Activated T-cell treated with anti-CD3 and anti-CD28 coated beads for 1 hour (primary cell): ENCODE data around the gene EAPP.
"Not testable (repeated sequence)": the region's sequence is repeated elsewhere in the genome, so short reads cannot be mapped to it uniquely, and the experiment has no call there.

Source experiments
- DNase-seq: peaks from one replicate; pipeline ENCODE4 v3.0.0-alpha.2; 2020; ENCODE audit warnings: low read depth

EAPP gene, protein sequence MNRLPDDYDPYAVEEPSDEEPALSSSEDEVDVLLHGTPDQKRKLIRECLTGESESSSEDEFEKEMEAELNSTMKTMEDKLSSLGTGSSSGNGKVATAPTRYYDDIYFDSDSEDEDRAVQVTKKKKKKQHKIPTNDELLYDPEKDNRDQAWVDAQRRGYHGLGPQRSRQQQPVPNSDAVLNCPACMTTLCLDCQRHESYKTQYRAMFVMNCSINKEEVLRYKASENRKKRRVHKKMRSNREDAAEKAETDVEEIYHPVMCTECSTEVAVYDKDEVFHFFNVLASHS

DNA sequence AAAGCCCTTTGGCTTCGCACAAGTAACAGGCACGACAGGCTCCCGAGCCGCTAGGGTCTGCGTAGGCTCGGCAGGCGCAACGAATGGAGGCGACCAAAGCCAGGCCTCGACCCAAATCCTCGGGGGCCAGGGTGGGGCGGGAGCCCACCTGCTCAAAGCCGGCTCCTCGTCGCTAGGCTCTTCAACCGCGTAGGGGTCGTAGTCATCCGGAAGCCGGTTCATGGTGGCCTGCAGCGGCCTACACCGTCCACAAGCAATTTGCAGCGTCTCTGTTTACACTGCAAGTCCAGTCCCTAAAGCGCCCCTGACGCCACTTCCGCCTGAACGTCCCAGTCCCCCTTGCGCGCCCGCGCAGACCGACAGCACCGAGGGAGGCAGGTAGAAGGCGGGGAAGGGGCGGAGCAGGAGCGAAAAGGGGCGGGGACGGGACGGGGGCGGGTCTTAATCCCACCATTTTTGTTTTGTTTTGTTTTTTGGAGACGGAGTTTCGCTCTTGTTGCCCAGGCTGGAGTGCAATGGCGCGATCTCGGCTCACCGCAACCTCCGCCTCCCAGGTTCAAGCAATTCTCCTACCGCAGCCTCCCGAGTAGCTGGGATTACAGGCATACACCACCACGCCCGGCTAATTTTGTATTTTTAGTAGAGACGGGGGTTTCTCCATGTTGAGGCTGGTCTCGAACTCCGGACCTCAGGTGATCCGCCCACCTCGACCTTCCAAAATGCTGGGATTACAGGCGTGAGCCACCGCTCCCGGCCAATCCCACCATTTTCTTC lies at the start of gene EAPP:
Gene EAPP (minus strand): TSS at position 295 of the 774 bp plus-strand sequence. CDS start 73 bp downstream, at position 222.
- DNase-seq = peak; percentile 93

DNA sequence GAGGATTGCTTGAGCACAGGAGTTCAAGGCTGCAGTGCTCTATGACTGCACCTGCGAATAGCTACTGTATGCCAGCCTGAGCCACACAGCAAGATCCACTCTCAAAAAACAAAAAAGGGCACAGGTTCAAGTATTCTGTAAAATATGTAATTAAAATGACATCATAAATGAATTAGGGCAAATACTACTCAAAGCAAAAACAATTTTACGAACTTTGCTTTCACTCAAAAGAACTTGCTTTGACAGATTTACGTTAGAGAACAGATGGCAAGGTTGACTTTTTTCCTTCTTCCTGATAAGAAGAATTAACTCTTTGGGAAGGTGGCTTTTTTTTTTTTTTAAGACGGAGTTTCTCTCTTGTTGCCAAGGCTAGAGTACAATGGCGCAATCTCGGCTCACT lies 44.0 kb upstream of the EAPP start:
- DNase-seq = no peak

DNA sequence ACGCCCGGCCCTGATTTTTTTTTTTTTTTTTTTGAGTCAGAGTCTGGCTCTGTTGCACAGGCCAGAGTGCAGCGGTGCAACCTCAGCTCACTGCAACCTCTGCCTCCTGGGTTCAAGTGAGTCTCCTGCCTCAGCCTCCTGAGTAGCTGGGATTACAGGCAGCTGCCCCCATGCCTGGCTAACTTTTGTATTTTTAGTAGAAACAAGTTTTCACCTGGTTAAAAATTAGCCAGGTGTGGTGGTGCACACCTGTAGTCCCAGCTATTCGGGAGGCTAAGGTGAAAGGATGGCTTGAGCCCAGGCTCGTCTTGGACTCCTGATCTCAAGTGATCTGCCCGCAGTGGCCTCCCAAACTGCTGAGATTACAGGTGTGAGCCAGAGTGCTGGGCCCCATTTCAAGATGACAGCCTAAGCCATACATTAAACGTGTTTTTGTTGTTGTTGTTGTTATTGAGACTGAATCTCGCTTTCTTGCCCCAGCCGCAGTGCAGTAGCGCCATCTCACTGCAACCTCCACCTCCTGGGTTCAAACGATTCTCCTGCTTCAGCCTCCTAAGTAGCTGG lies 42.7 kb upstream of the EAPP start:
- DNase-seq = no peak

DNA sequence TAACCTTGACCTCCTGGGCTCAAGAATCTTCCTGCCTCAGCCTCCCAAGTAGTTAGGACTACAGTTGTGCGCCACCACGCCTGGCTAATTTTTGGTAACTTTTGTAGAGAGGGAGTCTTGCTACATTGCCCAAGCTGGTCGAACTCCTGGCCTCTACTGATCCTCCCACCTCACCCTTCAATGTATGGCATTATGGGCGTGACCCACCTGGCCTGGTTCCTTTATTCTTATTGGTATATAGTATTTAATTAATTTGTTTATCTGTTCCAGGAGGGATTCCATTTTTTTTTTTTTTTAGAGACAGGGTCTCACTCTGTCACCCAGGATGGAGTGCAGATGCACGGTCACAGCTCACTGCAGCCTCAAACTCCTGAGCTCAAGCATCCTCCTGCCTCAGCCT lies 40.9 kb upstream of the EAPP start:
- DNase-seq = no peak

DNA sequence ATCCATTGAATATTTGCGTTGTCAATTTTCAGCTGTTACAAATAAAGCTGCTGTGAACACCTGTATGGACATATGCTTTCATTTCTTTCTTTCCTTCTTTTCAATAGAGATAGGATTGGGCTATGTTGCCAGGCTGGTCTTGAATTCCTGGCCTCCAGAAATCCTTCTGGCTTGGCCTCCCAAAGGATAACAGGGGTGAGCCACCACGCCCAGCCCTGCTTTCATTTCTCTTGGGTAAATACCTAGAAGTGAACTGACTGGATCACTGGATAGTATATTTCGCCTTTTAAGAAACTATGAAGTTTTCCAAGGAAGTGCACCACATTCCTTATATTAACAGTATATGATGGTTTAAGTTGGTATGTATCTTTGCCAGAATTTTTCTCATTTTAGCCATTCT lies 32.3 kb upstream of the EAPP start:
- DNase-seq = no peak

DNA sequence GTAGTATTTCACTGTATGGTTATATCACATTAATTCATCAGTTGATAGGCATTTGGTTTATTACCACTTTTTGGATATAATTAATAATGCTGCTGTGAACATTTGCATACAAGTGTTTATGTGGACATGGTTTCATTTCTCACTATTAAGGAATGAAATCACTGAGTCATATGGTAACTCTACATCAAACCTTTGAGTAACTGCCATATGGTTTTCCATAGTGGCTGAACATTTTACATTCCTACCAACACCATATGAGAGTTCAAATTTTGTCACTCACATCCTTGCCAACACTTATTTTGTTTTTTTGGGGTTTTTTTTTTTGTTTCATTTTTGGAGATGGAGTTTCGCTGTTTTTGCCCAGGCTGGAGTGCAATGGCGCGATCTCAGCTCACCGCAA lies 30.2 kb upstream of the EAPP start:
- DNase-seq = no peak

DNA sequence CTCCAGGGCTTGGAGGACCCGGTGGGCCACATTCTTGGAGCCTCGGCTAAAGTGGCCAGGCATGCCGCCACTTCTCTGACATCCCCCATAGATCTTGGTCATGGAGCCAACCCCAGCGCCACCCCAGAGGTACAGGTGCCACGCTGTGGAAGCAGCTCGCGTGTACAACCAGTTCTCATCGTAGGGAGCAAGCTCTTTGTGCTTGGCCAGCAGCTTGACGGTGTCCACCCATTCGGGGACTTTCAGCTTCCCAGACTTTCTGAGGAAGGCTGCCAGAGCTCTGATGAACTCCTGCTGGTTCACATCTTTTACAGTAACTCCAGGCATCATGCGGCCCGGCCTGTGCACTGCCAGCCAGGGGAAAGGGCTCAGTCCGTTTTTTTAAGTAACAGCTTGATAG lies 29.3 kb upstream of the EAPP start:
- no peak for DNase-seq

DNA sequence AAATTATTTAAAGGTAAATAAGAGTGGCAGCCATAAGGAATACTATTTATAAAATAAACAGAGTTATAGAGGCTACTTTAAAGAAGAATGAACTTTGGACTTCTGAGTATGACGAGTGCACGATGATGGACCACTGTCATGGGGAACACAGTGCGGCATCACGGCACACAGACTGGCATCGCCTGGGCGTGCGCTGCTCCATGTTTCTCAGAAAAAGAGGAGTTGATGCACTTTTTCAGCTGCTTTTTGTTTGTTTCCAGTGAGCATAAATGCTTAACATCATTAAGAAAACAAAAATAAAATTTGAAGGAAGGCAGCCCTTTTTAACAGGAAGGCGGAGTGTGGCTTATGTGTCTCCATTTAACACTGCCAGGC lies 23.3 kb upstream of the EAPP start:
- no peak for DNase-seq

DNA sequence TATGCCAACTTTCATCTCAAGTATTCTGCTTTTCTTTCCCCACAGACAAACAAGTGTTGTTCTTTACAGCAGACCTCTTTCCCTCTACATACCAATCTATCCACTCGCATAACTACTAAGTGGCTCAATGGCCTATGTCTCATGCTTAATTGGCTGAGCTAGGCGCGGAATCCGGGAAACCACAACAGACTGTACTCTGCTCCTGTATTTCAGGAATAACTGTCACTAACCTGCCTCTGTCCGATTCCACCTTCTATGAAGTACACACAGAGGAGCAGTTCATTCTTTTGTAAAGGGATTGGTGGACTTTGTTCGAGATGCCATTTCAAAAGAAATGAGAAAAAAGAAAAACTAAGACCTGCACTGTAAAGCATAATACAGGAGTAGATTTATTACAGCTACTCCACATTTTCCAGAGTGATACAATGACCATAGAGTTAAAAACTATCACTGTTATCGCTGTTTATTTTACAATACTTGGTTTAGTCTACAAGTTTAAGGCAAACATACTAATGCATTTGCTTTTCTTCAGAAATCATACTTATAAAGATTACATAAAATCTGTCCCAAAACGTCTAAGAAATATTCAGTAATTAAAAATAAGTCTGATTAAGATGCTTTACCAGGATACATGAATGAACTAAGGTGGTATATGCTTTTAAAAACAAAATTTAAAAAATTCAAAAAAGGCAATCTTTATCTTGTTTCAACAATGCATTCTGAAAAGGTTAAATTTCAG lies 22.7 kb upstream of the EAPP start:
- DNase-seq = not testable (repeated sequence)

DNA sequence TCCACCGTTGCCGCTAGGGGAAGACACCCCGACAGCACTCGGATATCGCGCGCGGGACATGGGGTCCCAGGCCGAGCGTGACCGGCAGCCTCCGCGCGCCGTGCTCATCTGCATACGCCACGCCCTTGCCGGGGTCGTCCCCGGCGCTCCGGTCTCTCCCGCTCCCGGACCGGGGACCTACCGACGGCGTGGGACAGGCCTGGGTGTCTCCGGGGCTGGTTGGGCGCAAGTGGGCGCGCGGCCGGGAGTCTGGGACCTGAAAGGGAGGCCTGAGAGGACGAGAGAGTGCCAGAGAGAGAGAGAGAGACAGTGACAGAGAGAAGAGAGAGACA lies 17.0 kb upstream of the EAPP start:
- DNase-seq = not testable (repeated sequence)

DNA sequence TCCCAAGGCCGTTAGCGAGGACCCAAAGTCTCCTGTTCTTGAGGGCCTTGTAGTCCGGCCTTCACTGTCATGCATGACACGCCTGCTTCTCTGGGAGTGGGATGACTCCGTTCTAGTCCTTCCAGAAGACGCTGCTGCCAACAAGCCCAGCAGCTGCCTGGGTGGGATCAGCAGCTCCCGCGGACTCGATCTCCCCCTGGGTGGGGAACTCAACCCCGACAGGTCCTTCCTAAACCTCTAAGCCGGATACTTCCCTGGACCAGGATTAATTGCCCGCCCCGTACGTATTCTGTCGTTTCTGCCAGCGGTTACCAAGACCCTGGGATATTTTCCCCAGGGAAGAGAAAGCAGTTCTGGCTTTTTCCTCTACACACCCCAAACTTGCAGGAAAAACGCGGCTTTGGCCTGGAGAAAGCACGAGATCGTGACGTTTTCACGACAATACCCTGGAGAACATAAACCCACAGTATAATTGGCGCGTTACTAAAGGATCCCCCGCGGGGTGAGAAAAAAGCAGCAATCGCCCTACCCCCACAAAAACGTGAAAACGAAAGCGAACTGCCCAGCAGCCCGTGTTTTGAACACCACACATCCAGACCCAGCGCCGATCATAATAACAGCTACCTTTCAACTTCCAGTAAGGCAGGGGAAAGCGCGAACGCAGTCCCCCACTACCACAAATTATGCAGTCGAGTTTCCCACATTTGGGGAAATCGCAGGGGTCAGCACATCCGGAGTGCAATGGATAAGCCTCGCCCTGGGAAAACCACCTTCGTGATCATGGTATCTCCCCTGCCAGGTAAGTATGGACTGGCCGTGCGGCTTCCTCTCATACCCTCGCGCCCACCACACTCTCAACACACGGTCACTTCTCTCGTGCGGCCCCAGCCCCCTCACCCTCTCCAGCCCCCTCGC lies 16.3 kb upstream of the EAPP start:
- not testable (repeated sequence) for DNase-seq

DNA sequence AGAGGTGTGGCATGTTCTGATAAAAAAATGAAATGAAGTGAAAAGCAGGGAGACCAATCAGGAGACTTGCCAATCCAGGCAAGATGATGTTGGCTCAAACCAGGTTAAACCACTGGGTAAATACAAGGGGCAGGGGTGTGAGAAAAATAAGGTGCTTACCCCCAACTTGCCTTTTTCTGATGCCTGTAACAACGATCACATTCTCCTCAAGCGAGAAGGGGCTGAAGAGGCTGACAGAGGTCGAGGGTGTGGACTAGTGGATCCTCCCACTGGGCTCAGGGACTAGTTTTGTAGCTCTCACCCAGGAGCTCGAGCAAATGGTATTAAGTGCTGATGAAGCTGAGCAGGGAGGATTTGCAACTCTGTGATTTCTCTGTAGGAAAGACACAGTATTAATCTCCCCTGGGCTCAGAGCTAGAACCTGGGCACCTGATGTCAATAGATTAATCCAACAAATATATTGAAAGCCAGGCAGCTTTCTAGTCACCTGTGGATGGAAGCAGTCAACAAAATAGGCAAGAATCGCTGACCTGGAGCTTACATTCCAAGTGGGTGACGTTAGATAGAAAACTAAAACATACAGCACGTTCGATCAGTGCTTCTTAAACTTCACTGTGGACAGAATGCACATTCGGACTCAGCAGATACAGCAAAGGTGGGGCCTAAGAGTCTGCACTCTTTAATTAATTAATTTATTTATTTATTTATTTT lies 15.2 kb upstream of the EAPP start:
- no peak for DNase-seq

DNA sequence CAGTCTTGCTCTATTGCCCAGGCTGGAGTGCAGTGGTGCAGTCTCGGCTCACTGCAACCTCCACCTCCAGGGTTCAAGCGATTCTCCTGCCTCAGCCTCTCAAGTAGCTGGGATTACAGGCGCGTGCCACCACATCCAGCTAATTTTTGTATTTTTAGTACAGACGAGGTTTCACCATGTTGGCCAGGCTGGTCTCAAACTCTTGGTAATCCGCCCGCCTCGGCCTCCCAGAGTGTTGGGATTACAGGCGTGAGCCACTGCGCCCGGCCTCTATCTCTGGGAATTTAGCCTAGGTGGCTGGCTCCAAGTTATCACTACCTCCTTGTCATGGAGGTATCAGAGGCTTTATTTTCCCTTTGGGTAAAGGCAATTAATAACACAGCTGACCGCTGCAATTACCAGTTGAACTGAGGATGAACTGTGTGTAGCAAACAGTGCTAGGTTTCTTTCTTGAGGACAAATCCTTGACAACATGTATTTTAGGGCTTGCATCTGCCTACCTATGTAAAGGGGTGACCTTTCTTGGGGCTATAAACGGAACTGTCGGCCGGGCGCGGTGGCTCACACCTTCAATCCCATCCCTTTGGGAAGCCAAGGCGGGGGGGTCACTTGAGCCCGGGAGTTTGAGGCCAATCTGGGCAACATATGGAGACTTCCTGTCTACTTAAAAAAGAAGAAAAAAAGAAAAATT lies 9.9 kb upstream of the EAPP start:
- not testable (repeated sequence) for DNase-seq

DNA sequence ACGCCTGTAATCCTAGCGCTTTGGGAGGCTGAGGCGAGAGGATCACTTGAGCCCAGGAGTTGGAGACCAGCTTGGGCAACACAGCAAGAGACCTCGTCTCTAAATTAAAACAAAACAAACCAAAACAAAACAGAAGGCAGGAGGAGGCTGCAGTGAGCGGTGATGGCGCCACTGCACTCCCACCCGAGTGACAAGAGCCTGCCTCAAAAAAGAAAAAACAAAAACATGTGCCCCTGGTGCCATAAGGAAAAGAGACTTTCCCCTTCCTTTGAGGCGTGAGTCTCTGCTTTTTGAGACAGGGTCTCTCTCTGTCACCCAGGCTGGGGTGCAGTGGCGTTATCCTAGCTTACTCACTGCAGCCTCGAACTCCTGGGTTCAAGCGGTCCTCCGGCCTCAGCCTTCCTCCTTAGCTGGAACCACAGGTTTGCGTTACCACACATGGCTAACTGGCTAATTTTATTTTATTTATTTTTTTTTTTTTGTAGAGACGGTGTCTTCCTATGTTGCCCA lies 9.0 kb upstream of the EAPP start:
- DNase-seq = no peak

DNA sequence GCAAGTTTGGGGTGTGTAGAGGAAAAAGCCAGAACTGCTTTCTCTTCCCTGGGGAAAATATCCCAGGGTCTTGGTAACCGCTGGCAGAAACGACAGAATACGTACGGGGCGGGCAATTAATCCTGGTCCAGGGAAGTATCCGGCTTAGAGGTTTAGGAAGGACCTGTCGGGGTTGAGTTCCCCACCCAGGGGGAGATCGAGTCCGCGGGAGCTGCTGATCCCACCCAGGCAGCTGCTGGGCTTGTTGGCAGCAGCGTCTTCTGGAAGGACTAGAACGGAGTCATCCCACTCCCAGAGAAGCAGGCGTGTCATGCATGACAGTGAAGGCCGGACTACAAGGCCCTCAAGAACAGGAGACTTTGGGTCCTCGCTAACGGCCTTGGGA lies 7.6 kb upstream of the EAPP start:
- not testable (repeated sequence) for DNase-seq

DNA sequence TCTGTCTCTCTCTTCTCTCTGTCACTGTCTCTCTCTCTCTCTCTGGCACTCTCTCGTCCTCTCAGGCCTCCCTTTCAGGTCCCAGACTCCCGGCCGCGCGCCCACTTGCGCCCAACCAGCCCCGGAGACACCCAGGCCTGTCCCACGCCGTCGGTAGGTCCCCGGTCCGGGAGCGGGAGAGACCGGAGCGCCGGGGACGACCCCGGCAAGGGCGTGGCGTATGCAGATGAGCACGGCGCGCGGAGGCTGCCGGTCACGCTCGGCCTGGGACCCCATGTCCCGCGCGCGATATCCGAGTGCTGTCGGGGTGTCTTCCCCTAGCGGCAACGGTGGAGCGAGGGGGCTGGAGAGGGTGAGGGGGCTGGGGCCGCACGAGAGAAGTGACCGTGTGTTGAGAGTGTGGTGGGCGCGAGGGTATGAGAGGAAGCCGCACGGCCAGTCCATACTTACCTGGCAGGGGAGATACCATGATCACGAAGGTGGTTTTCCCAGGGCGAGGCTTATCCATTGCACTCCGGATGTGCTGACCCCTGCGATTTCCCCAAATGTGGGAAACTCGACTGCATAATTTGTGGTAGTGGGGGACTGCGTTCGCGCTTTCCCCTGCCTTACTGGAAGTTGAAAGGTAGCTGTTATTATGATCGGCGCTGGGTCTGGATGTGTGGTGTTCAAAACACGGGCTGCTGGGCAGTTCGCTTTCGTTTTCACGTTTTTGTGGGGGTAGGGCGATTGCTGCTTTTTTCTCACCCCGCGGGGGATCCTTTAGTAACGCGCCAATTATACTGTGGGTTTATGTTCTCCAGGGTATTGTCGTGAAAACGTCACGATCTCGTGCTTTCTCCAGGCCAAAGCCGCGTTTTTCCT lies 7.0 kb upstream of the EAPP start:
- not testable (repeated sequence) for DNase-seq

DNA sequence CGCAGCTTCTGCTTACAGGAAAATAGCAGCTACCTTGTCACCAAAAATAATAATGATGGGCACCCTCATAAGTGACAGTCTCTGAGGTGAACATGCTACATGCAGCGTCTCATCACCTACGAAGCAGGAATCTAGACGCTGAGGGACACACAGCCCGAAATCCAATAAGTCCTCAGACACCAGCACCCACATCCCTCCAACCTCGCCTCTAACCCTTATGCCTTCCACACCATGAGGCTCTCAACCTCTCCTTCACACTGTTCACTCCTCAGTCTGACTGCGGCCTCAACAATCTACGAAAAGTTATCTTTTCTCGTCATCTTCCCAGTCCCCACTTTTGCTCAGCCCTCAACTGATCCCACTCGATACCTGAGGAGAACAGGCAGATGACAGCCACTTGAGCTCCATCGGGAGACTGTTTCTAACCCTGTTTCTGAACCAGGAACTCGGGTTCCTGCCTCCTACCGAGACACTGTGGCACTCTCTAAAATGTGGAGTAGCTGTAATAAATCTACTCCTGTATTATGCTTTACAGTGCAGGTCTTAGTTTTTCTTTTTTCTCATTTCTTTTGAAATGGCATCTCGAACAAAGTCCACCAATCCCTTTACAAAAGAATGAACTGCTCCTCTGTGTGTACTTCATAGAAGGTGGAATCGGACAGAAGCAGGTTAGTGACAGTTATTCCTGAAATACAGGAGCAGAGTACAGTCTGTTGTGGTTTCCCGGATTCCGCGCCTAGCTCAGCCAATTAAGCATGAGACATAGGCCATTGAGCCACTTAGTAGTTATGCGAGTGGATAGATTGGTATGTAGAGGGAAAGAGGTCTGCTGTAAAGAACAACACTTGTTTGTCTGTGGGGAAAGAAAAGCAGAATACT lies 919 bp upstream of the EAPP start:
- not testable (repeated sequence) for DNase-seq

DNA sequence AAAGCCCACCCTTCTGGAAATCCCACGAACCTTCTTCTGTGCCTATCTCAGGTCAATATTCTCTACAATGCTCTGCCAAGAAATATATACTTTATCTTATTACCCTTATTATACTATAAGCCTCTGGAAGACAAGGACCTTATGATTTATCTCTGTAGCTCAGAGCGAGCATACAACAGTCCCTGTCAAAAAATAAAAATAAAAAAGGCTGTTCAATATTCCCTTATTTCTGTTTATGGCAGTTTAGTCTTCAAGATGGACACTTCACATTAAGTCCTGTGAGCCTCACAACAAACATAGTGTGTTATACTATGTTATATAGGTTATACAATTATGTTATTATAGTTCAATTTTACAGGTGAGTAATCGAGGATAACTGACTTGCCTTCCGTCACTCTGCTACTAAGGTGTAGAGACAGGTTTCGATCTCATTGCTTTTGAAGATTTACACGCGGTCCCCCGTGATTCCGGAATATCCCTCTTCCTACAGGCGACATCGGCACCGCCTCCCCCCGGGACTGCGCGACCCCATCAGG lies 562 bp downstream of the EAPP start:
- DNase-seq = no peak
